Activated T-cell treated with anti-CD3 and anti-CD28 coated beads for 24 hours (primary cell): ENCODE measurements around the gene CARD9.

Experiments used
- DNase-seq: peaks from one replicate; pipeline ENCODE4 v3.0.0-alpha.2; 2020; ENCODE audit warnings: low read depth

The CARD9 gene

DNA sequence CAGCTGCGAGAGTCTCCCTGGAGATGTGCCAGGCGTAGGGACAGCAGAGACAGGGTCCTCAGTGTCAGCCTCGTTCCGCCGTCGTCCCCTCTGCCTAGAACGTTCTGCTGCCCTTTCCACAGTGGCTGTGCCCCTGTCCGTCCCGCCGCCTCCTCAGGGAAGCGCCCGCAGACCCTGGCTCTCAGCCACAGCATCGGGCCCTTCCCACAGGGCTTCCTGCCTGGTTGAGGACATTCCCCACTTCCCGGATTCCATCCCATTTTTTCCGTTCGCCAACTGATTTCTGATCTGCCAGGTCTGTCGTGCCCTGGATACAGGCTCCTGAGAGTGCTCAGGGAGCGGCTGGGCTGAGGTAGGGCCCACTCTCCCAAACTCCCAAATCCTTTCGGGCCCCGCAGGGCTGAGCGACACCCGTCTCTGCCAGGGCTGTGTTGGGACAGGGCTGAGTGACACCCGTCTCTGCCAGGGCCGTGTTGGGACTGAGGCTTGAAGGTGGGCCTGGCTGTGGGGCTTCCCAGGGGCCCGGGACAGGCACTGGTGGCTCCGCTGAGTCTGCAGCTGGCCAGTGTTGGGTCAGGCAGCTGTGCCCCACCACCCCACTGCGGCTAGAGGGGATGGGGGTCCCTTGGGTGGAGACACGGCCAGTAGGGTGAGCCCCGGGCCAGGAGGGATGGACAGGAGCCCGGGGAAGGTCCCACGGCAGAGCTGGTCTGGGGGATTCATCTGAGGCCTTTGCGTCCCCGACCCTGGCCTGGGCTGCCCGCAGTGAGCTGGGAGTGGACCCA is 25.8 kb downstream of the CARD9 start:
- DNase-seq = no peak

GRCh38 chr9:136346927-136347465 is 26.5 kb downstream of the CARD9 start:
- DNase-seq = no peak

- DNase-seq = no peak
Measured at GRCh38 chr9:136346157-136346481, 27.4 kb downstream of the CARD9 start.

DNA sequence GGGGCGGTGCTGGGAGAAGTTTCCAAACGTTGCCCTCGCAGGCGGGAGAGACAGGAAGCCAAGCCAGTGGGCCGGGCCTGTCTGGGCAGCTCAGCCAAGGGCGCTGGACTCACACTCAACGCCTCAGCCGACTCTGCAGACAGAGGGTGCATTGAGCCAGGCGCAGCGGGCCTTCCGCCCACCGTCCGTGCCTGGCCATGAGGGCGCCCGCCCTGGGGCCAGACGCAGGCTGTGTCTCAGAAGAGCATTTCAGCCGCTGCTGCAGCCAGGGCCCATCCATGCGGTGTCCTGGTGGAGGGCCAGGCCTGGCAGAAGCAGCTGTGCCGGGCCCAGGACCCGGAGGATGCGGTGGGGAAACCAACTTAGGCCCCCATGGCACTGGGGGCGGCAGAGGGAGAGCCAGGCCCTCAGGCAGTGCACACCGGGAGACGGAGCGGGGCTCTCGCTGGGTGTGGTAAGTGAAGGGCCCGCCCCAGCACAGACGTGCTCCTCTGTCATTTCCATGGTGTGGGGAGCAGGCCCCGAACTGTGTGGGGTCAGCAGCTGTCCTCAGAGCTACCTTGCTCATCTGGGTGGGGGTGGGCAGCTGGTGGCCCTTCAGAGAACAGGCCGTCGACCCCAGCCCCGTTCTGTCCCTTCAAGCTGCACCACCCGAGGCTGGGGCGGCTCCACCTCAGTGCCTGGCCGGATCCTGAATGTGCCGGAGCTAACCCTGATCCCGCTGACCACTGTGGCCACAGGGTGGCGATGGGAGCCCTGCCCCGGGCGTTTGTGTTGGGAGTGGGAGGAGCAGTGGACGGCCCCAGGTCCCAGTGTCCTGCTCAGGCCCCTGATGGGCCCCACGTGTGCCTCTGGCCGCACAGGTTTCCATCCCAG is 27.9 kb downstream of the CARD9 start:
- DNase-seq = no peak

- no peak for DNase-seq
Measured at GRCh38 chr9:136344544-136345280, 28.8 kb downstream of the CARD9 start.

GRCh38 chr9:136343884-136344269 is 29.6 kb downstream of the CARD9 start:
- no peak for DNase-seq

GRCh38 chr9:136343121-136343883 is 30.2 kb downstream of the CARD9 start:
- no peak for DNase-seq

- DNase-seq = peak; percentile 56
Measured at GRCh38 chr9:136342181-136343120, 31.0 kb downstream of the CARD9 start.

GRCh38 chr9:136341769-136342168 is 31.7 kb downstream of the CARD9 start:
- no peak for DNase-seq

DNA sequence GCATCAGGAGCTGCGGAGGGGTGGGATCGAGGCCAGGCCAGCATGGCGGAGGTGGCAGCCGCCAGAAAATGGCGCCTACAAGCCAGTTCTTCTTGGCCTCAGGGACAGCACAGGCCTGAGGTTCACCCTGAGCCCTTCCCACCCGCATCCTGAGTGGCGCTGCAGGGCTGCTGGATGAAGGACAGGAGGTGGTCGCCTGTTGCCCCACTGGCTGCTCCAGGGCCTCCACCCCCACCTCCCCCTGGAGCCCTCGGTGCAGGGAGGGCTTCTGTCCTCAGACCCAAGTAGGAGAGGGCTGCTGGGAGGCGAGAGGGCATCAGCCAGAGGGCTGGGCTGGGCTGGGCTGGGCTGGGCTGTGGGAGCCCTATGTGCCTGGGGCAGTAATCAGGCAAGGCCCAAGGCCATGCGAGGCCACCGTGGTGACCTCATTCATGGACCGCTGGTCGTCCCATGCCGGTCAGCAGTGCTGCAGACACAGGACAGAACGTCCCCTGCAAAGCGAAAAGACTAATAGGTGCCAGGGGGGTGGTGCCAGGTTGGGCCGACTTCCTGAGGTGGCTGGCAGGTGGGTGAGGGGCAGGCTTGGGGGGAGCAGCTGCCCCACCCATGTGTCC is 32.3 kb downstream of the CARD9 start:
- no peak for DNase-seq

- no peak for DNase-seq
Measured at GRCh38 chr9:136340356-136341041, 33.0 kb downstream of the CARD9 start.

GRCh38 chr9:136339958-136340310 is 33.5 kb downstream of the CARD9 start:
- no peak for DNase-seq

- DNase-seq = no peak
Measured at GRCh38 chr9:136339173-136339957, 34.1 kb downstream of the CARD9 start.

- no peak for DNase-seq
Measured at GRCh38 chr9:136338511-136338910, 35.0 kb downstream of the CARD9 start.

- DNase-seq = no peak
Measured at GRCh38 chr9:136337416-136338395, 35.8 kb downstream of the CARD9 start.

- no peak for DNase-seq
Measured at GRCh38 chr9:136336881-136337280, 36.6 kb downstream of the CARD9 start.

- no peak for DNase-seq
Measured at GRCh38 chr9:136336156-136336870, 37.2 kb downstream of the CARD9 start.
